ENCODE results near the gene PANK4.

- TF ChIP-seq EZH2 (IDR thresholded peaks at IDR 0.05; ENCODE audit: borderline replicate concordance, low read depth, low read length, severe bottlenecking) = no peak
- TF ChIP-seq, protein P1, sequence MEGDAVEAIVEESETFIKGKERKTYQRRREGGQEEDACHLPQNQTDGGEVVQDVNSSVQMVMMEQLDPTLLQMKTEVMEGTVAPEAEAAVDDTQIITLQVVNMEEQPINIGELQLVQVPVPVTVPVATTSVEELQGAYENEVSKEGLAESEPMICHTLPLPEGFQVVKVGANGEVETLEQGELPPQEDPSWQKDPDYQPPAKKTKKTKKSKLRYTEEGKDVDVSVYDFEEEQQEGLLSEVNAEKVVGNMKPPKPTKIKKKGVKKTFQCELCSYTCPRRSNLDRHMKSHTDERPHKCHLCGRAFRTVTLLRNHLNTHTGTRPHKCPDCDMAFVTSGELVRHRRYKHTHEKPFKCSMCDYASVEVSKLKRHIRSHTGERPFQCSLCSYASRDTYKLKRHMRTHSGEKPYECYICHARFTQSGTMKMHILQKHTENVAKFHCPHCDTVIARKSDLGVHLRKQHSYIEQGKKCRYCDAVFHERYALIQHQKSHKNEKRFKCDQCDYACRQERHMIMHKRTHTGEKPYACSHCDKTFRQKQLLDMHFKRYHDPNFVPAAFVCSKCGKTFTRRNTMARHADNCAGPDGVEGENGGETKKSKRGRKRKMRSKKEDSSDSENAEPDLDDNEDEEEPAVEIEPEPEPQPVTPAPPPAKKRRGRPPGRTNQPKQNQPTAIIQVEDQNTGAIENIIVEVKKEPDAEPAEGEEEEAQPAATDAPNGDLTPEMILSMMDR (IDR thresholded peaks at IDR 0.05; ENCODE audit: extremely low read depth in 1 of 2, insufficient read depth in 1 of 2, low read depth in 1 of 2, low read length in 2 of 2) = no peak
Measured at GRCh38 chr1:2560299-2561073, 34.1 kb upstream of the PANK4 start.

Data from endothelial cell of umbilical vein (primary cell).